ENCODE measurements around the gene USP10.

USP10 gene

GRCh38 chr16:84827897-84828296 is 128.1 kb downstream of the USP10 start:
- no peak for DNase-seq

GRCh38 chr16:84828322-84828721 is 128.5 kb downstream of the USP10 start:
- no peak for DNase-seq
